GM21526 (cell line): Measurements from ENCODE around the gene MYH10.

ENCODE experiments used
- ATAC-seq: cut with Tn5 transposase; IDR thresholded peaks from one replicate; pipeline ENCODE4 v1.9.1; 2021; ENCODE audit warnings: moderate library complexity; ENCODE audit not compliant: unreplicated experiment, low FRiP score

The MYH10 gene

DNA sequence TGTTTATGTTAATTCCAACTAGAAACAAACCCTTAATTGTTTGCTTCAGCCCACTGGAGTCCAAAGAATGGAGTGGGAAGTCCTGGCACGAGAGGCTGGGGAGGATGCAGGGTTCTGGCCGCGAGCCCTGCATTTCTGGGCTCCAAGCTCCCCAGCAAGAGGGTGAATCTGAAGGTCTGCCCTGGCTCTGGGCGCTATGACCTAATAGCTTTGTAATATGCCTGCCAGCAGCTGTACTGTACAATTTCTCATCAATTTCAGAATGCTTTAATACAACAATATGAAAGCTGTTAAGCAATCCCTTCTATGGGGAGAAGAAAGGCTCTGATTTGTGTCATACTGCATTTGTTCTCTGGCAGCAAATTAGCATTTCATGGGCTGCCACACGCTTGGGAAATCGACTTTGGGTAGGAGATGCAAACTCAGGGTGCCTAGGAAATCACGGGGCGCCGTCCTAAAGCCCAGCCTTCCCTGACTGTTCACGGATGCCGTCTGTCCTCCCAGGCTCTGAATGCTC, 151.0 kb downstream of the MYH10 start:
- no peak for ATAC-seq

DNA sequence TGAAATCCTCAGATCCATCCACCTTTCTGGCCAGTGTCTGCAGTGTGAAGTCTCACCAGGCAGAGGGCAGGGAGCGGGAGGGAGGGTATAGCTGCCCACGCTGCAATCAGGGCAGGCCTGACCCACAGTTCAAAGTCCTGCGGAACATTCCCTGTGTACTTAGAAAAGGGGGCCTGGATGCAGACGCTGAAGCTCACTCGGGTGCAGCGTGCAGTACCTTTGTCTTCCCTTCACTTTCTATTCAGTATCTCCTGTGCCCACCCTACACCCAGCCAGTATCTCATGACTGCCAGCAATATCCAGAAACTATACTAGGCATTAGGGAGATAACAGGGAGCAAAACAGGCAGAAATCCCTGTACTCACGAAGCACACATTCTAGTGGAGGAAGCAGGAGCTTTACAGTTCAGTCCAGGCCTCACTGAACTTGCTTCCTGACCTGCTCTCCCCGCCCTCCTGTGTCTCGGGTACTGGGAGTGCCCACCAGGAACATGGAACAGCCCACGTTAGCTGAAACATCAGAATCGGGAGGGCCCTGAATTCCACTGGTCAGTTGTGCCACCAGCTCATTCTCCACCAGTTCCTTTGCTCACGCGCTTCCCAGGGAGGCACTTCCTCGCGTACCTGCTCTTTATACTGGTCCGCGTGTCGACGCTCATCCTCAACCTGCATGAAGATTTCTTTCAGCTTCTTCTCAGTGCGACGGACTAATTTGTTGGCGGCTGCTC, 152.6 kb downstream of the MYH10 start:
- ATAC-seq: no peak

GRCh38 chr17:8477171-8477570, 153.4 kb downstream of the MYH10 start:
- ATAC-seq: no peak

DNA sequence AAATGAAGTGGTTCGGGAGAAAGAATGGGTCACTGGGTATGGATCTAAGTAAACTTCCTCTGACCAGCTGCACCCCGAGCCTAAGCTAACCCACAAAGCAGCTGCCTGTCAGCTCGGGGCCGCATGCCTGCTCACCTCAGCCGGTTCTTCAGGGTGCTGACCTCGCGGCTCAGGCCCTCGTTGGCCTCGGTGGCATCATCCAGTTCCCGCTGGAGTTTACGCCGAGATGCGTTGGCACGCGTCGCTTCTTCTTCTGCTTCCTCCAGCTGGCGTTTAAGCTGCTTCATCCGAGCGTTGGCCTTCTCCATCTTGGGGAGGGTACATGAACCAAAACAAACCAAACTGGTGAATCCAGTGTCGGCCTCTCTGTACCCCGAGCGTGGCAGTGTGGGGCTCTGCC, 153.8 kb downstream of the MYH10 start:
- ATAC-seq: no peak

- no peak for ATAC-seq
Observed at GRCh38 chr17:8475781-8476180, 154.7 kb downstream of the MYH10 start.

DNA sequence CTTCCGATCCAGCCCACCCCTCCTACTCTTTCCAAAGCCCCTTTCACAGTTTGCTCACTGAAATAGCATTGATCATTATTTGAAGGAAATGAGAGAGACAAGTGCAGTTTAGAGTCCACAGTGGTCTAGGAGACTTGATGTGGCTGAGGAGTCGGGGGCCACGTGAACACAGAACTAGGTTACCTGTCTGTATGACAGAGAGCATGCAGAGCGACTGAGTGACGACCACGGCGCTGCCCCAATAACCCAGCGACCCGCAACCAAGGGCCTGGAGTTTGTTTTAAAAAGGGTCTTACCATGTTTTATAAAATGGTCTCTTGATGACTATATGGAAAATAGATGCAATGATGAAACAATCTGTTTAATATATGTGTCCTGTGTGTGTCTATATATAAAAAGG, 155.3 kb downstream of the MYH10 start:
- no peak for ATAC-seq

DNA sequence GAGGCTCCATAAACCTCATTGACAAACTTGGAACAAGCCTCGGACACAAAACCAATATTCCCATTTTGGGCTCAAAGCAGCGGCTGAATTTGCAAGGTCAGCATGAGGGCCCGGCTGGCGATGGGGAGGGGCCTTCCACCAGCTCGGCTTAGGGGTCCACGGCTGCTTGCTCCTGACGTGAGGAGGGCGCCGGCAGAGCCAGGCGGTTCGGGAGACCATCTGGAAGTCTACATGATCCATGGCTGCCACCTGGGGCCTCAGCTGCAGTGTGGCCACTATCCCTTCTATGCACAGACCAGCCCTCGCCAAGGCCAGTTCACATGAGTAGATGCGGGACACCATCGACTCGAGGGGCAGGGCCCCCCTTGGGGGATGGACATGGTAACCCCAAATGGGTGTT, 155.7 kb downstream of the MYH10 start:
- ATAC-seq: no peak

DNA sequence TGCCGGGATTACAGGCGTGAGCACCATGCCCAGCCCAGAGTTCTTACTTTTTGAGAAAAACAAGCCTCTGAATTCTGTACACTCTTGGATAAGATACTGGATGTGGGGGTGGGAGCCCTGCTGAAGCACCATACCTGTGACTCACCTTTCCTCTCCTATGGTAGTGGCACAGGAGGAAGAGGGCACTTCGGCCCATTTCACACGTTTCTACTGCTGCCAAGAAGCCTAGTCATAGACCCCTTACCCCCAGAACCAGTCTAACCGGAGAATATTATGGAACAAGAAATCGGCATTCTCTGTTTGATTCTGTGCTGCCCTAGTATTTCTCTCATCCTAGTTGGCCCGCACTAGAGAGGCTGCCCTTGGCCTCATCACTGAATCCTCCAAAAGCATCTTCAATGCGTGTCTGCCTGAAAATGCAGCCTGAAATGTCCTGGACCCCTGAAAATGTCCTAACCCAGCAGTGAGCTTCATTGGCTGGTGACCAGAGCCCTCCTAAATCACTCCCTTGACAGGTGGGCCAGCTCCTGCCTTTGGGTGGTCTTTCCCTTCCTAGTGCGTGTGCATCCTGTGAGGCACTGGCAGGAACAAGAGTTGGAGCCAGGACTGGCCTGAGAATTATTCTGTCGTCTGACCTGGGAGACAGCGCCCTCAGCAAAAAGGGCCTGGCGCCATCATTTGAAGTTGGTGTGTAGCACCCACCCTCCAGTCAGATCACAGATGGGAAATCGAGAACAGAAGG, 156.9 kb downstream of the MYH10 start:
- ATAC-seq: no peak

- no peak for ATAC-seq
Observed at GRCh38 chr17:8472663-8473062, 157.9 kb downstream of the MYH10 start.

GRCh38 chr17:8470447-8471047, 160.0 kb downstream of the MYH10 start:
- ATAC-seq: no peak

DNA sequence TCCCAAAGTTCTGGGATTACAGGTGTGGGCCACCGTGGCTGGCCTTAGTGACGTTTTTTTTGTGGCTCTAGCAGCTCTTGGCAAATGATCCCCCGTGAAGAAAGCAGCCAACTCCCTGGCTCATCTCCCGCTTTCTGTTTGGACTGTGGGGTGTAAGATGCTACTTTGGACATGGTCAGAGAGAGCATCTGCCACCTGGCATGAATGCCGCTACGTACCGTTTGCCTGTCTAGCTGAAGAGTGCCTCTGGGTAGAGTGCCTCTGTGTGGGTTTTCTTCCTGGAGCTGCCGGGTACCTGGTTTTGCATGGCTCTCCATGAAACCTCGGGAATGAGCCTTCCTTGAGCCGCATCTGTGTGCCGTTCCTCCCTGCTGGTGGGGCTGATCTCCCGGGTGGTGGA, 160.6 kb downstream of the MYH10 start:
- no peak for ATAC-seq

GRCh38 chr17:8468980-8469379, 161.5 kb downstream of the MYH10 start:
- no peak for ATAC-seq

DNA sequence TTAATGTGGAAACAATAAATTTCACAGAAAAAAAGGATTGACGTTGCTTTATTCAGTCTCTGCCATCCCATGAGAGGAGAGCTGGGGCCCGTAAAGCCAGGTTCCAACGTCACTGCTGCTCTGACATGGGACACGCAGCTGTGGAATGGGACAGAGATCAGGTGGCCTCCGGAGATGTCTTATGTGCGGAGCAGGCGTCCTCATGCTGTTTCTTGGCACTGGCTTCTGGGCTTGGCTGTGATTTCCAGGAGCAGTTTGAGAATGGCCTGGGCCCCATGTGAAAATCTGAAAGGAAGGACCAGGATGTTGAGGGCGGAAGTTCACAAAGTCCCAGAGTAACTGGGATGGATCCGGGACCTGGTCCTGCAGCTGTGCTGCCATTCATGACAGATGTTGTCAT, 162.4 kb downstream of the MYH10 start:
- ATAC-seq: no peak

DNA sequence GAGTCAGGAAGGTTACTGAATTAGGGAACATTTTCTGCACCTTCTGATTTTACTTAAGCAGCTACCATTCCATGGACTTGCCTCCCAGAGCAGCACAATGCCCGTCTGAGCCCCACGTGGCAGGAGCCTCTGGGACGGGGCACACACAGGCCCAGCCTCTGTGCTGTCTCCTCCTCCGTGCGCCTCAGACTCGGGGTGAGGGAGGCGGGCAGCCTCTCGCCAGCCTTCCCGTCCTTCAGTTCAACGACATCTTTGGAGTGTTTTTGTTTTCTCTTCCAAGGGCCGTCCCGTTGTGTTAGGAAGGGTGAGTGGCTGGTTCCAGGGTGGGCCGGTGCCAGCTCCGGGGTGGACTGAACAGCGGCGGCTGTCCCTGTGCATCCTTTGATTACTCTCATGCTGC, 163.0 kb downstream of the MYH10 start:
- ATAC-seq: no peak

DNA sequence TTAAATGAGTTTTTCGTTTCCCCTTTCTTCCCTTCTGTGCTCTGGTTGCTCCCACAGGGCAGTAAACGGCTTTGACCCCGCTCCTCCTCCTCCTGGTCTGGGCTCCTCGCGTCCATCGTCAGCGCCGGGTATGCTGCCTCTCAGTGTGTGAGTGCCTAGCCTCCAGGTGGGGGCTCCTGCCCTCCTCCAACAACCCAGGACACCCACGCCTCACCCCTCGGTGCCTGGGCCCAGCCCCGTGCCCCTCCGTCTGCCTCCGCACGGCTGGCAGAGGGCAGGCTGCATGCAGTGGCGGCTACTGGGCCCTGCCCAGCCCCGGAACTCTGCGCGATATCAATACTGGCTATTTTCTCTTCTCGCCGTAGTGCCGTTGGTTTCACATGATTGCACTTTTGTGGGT, 163.7 kb downstream of the MYH10 start:
- ATAC-seq: no peak

- no peak for ATAC-seq
Observed at GRCh38 chr17:8466456-8466855, 164.1 kb downstream of the MYH10 start.

DNA sequence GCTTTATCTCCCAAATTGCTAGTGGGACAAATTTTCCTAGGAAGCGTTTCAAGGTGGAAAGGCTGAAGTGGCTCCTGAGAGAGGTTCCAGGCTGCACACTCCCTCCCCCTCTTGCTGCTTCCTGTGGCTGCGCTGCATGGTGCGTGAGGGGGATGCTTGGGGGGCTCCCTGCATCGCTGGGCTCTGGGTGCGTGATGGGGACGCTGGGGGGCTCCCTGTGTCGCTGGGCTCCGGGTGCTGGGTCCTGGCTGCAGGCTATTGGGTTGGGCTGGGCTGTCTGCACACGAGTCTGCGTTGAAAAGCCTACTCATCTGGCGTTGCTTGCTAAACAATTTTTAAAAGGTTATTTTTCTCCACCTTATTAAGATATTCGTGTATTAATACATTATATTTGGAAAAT, 164.8 kb downstream of the MYH10 start:
- no peak for ATAC-seq

DNA sequence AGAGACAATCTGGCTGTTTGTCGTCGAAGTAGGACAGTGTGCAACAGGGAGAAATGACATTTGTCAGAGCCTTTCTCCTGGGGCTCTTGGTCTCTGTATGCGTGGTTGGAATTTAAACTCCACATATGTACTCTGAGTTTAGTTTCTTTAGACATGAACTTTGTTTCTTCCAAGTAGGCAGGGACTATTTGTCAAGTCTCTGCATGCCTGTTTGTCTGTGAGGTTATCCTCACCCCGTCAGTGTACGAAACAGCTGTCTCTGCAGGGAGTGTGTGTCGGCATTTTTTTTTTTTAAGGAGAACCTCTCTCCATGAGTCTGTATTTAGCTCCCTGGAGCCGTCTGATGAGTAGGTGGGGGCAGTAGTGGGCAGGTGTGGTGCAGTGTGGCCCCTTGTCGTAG, 165.2 kb downstream of the MYH10 start:
- ATAC-seq: no peak

DNA sequence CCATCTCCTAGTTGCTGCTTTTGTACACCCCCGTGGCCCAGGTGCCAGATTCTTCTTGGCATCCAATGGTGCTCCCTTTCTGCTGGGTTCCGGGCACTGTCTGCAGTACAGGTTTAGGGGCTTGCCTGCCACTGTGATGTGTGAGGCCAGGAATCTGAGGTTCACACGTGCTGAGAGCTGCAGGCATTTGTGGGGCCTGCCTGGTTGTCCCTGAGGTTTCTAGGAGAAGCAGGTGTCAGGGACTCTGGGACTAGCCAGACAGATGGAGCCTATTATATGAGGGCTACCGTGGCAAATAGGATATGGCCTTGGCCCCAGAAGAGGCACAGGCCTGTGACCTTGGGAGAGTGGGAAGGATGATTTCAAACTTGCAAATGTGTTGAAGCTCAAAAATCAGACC, 165.6 kb downstream of the MYH10 start:
- no peak for ATAC-seq

DNA sequence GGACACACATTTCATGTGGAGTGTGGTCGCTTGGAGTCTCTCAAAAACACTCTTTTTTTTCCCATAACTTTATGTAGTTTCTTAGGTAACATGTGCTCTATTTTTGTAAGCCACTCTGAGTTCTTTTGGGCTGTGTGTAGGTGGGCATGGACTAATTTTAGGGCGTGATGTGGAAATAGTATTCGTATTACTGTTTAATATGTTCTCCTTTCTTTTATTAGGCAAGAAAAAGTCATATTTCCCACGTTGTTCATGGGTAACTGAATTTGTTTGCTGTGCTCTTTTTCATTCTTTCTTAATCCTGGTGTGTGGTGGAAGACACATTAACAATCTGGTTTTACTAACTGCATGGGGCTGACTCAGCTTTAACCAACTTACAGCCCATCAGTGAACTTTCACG, 167.4 kb downstream of the MYH10 start:
- no peak for ATAC-seq

GRCh38 chr17:8462564-8462963, 168.0 kb downstream of the MYH10 start:
- ATAC-seq: no peak

DNA sequence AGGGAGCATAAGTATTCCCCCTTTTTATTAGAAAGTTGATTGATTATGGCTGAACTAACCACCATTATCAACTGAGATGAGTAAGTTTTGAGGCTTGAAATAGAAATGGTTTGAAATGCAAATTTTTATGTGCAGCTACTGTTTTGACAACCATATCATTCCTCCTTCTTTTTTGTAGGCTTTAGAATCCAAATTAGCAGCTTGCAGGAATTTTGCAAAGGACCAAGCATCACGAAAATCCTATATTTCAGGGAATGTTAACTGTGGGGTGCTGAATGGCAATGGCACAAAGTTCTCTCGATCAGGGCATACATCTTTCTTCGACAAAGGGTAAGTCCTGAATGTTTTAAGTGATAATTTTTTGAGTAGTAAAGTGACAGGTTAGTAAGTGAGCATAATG, 170.7 kb downstream of the MYH10 start:
- ATAC-seq: no peak
